ENCODE results near the gene DYRK1B.

DNA sequence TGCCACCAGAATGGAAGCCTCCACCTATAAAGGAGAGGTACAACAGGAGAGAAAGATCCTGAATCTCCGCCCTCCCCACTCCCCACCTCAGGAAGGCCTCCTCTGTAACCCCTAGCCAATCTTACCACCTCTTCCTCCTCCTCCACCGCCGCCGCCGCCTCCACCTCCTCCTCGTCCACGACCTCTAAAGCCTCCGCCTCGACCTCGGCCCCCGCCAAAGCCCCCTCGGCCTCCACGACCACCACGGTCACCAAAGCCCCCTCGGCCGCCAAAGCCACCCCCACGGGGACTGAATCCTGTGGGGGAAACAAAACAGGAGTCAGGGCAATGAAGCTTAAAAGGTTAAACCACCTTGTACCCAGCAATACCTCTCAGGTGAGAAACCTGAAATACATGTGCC lies 6.5 kb upstream of the DYRK1B start:
- TF ChIP-seq SIN3A (IDR thresholded peaks at IDR 0.05; ENCODE audit: borderline replicate concordance, insufficient read depth, low read length) (no peak), REST (IDR thresholded peaks at IDR 0.05; ENCODE audit: insufficient read depth in 1 of 2, low read depth in 2 of 2, low read length in 2 of 2) (no peak), FOXP2 (optimal IDR thresholded peaks at IDR 0.05; ENCODE audit: borderline replicate concordance, extremely low read depth, extremely low read length, insufficient read depth) (no peak), POLR2AphosphoS5 (IDR thresholded peaks at IDR 0.05; ENCODE audit: low read depth, low read length) (no peak)
